Progenitor cell of endocrine pancreas (in vitro differentiated cells): ENCODE data around the gene LIX1. TPM values are rescaled to one million over a fixed set of nuclear protein-coding genes. Genes with fewer than 3 reads are reported as not detected.

Experiments used
- DNase-seq: peaks from one replicate; pipeline ENCODE4 v3.0.0; 2021; ENCODE audit warnings: low spot score; ENCODE audit not compliant: unreplicated experiment
- H3K27ac Mint-ChIP-seq: 2 replicates; pipeline ENCODE4 v1.8.0; 2021; ENCODE audit warnings: mild to moderate bottlenecking, moderate library complexity, mixed read lengths
- H3K27me3 Mint-ChIP-seq: 2 replicates; pipeline ENCODE4 v1.8.0; 2021; ENCODE audit warnings: mixed read lengths
- H3K36me3 Mint-ChIP-seq: 2 replicates; pipeline ENCODE4 v1.8.0; 2022; ENCODE audit warnings: mixed read lengths; ENCODE audit not compliant: insufficient read depth
- H3K4me1 Mint-ChIP-seq: 2 replicates; pipeline ENCODE4 v1.8.0; 2021; ENCODE audit warnings: low read depth, mixed read lengths
- H3K4me3 Mint-ChIP-seq: 2 replicates; pipeline ENCODE4 v1.8.0; 2021; ENCODE audit warnings: low read depth, mild to moderate bottlenecking, moderate library complexity, mixed read lengths
- H3K9me3 Mint-ChIP-seq: 2 replicates; pipeline ENCODE4 v1.8.0; 2021; ENCODE audit warnings: low read depth, mixed read lengths
- total RNA-seq: library from RNA; stranded (reverse); gene quantifications from 2 replicates; pipeline ENCODE4 v1.2.1, GENCODE V29; 2021
- TF ChIP-seq, protein P1 (sequence below): fragments of 200-600 bp; sonication (generic); IDR thresholded peaks from one replicate; pipeline ENCODE4 v1.5.0; 2021; ENCODE audit warnings: antibody characterized with exemption, mild to moderate bottlenecking; ENCODE audit not compliant: unreplicated experiment

LIX1 gene
- total RNA-seq, 1 donor from 2014 or later: 0.31 TPM

DNA sequence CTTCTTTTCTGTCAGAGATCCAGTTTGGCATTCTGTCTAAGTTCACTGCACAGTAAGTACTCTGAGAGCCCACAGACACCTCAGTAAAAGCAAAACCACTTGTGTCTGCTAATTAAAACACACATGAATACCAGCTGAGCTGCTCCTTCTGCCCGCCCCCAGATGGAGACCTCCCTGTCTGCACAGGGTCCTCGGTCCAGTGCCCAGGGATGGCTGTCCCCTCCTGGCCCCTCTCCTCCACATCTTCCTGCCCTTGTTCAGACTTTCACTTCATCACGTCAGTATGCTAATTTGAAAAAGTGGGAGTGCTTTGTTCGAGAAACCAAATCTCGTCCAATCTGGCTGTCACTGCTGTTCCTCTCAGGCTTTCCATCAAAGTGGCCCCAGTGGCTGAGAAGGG, 43.5 kb downstream of the LIX1 start:
- peaks cover 6% of the 10 kb centered on the region for H3K4me1 Mint-ChIP-seq
- no peak overlapping the region for H3K4me3 Mint-ChIP-seq
- DNase-seq: no peak
- H3K36me3 Mint-ChIP-seq: no peaks in the 10 kb centered on the region
- H3K9me3 Mint-ChIP-seq: no peaks in the 10 kb centered on the region
- H3K27me3 Mint-ChIP-seq: no peaks in the 10 kb centered on the region
- H3K27ac Mint-ChIP-seq: no peak overlapping the region
- TF ChIP-seq, protein P1, sequence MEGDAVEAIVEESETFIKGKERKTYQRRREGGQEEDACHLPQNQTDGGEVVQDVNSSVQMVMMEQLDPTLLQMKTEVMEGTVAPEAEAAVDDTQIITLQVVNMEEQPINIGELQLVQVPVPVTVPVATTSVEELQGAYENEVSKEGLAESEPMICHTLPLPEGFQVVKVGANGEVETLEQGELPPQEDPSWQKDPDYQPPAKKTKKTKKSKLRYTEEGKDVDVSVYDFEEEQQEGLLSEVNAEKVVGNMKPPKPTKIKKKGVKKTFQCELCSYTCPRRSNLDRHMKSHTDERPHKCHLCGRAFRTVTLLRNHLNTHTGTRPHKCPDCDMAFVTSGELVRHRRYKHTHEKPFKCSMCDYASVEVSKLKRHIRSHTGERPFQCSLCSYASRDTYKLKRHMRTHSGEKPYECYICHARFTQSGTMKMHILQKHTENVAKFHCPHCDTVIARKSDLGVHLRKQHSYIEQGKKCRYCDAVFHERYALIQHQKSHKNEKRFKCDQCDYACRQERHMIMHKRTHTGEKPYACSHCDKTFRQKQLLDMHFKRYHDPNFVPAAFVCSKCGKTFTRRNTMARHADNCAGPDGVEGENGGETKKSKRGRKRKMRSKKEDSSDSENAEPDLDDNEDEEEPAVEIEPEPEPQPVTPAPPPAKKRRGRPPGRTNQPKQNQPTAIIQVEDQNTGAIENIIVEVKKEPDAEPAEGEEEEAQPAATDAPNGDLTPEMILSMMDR: no peak

DNA sequence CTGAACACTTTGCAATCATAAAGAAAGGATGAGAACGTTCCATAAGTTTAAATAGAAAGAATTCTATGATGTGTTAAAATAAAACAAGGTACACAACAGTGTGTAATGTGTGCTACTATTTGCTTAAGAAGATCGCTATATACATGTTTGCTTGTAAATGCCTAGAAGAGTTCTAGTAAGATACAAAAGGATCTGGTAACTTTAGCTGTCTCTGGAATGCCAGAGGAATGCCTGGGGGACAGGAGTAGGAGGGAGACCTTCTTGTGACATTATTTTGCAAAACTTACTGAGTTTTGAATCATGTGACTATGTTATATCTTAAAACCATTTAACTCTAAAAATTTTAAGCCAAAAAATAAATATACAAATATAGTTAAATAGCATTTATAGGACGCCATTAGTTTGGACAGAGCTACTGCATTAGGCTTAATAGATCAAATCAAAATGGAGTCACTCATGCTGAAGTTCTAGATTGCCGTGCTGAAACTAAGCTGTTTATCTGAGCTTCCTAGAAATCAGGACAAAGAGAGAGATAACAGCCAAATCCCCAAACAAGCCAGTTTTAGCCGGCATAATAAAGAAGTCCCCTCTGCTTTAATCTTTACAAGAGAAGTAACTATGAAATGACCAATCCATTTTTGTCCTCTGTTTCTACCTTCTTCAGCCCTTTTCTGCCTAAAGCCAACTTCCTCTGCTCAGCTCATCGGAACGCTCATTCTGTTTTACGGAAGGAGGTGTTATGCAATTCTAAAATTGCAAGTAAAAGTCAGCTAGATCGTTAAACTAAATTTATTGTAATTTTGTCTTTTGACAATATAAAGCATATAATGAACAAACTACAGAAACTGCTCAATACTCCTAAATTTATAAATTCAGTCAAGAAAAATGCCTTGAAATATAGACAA, 44.8 kb downstream of the LIX1 start:
- no peak overlapping the region for H3K4me3 Mint-ChIP-seq
- H3K36me3 Mint-ChIP-seq: no peaks in the 10 kb centered on the region
- TF ChIP-seq, protein P1: no peak
- no peak overlapping the region for H3K27ac Mint-ChIP-seq
- DNase-seq: no peak
- no peaks in the 10 kb centered on the region for H3K27me3 Mint-ChIP-seq
- H3K4me1 Mint-ChIP-seq: peaks cover 6% of the 10 kb centered on the region
- H3K9me3 Mint-ChIP-seq: no peaks in the 10 kb centered on the region

GRCh38 chr5:97096846-97097245, 45.6 kb downstream of the LIX1 start:
- DNase-seq: no peak
- TF ChIP-seq, protein P1: no peak

DNA sequence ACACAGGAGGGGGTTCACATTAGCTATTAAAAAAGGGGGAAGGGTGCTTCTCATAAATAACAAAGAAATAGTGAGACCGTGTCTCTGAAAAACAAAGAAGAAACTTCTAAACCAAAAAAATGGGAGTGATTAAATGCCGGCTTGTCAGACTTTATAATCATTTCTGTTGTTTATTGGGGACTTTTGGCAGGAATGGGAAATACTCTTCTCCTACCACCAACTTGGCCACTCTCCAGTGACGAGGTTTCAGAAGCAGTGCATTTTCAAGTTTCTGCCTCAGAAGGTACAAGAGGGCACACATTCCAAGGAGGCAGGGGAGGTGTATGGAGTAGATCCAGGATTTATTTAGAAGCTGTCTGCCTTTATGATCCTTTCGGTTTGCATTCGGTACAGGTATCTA, 46.2 kb downstream of the LIX1 start:
- DNase-seq: no peak
- no peaks in the 10 kb centered on the region for H3K27me3 Mint-ChIP-seq
- no peak overlapping the region for H3K27ac Mint-ChIP-seq
- TF ChIP-seq, protein P1: no peak
- no peaks in the 10 kb centered on the region for H3K36me3 Mint-ChIP-seq
- no peak overlapping the region for H3K4me3 Mint-ChIP-seq
- peaks cover 2% of the 10 kb centered on the region for H3K4me1 Mint-ChIP-seq
- H3K9me3 Mint-ChIP-seq: no peaks in the 10 kb centered on the region

More at GRCh38 chr5:97096846-97097245, 45.6 kb downstream of the LIX1 start:
- Mint-ChIP-seq H3K4me1 (peaks cover 5% of the 10 kb centered on the region), H3K9me3 (no peaks in the 10 kb centered on the region), H3K27me3 (no peaks in the 10 kb centered on the region), H3K4me3 (no peak overlapping the region), H3K27ac (no peak overlapping the region), H3K36me3 (no peaks in the 10 kb centered on the region)

DNA sequence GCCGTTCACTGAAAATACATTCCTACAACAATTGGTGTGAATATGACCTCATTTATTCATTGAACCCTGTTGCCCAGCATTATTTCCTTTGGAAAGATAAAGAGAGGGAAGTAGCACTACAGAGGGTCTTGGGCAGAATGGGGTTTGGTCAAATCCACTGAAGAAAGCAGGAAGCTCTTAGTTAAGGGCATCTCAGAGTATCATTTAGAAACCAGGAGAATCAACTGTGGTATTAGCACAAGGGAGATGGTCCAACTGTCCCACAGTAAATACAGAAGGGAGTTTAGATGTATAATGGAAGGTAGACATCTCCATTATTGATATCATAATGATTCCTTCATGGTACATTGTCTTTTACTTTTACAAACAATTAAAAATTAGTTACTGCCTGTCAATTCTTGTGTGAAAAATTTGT, 47.1 kb downstream of the LIX1 start:
- DNase-seq: no peak
- no peak overlapping the region for H3K4me3 Mint-ChIP-seq
- no peak overlapping the region for H3K27ac Mint-ChIP-seq
- H3K27me3 Mint-ChIP-seq: no peaks in the 10 kb centered on the region
- peaks cover 2% of the 10 kb centered on the region for H3K4me1 Mint-ChIP-seq
- H3K36me3 Mint-ChIP-seq: no peaks in the 10 kb centered on the region
- TF ChIP-seq, protein P1: no peak
- no peaks in the 10 kb centered on the region for H3K9me3 Mint-ChIP-seq
